GM21447 (cell line): ENCODE results near the gene RNF41.
"Not testable (repeated sequence)": the region's sequence is repeated elsewhere in the genome, so short reads cannot be mapped to it uniquely, and the experiment has no call there.

ENCODE experiments used
- ATAC-seq: cut with Tn5 transposase; IDR thresholded peaks from one replicate; pipeline ENCODE4 v1.9.1; 2021; ENCODE audit not compliant: unreplicated experiment

The RNF41 gene

GRCh38 chr12:56221757-56222530 lies at the start of gene RNF41:
TSS of gene RNF41 (minus strand) at chr12:56221922. CDS start at chr12:56214047, 7,875 bp downstream.
- ATAC-seq, result peak; percentile 81

- ATAC-seq, result no peak
Measured at GRCh38 chr12:56271031-56271430, 49.3 kb upstream of the RNF41 start.

GRCh38 chr12:56267443-56268071 lies 45.8 kb upstream of the RNF41 start:
- ATAC-seq, result peak; percentile 19

GRCh38 chr12:56266693-56267442 lies 45.1 kb upstream of the RNF41 start, which contains the start of gene COQ10A:
TSS of gene COQ10A (plus strand) at chr12:56266942. CDS start at chr12:56267119, 177 bp downstream.
- ATAC-seq, result peak; percentile 81

- not testable (repeated sequence) for ATAC-seq
Measured at GRCh38 chr12:56266068-56266692, 44.5 kb upstream of the RNF41 start.

- not testable (repeated sequence) for ATAC-seq
Measured at GRCh38 chr12:56262955-56263354, 41.2 kb upstream of the RNF41 start.

- ATAC-seq, result no peak
Measured at GRCh38 chr12:56261503-56262232, 39.9 kb upstream of the RNF41 start.

GRCh38 chr12:56260921-56261320 lies 39.2 kb upstream of the RNF41 start:
- ATAC-seq, result no peak

- ATAC-seq, result no peak
Measured at GRCh38 chr12:56260380-56260779, 38.7 kb upstream of the RNF41 start.

- peak; percentile 4 for ATAC-seq
Measured at GRCh38 chr12:56258820-56259183, 37.1 kb upstream of the RNF41 start.

GRCh38 chr12:56258068-56258819 lies 36.5 kb upstream of the RNF41 start, which contains the start of gene ANKRD52:
TSS of gene ANKRD52 (minus strand) at chr12:56258384. CDS start at chr12:56258269, 115 bp downstream.
- peak; percentile 83 for ATAC-seq

GRCh38 chr12:56257491-56258067 lies 35.9 kb upstream of the RNF41 start:
- ATAC-seq, result peak; percentile 10

- ATAC-seq, result no peak
Measured at GRCh38 chr12:56257071-56257470, 35.3 kb upstream of the RNF41 start.

GRCh38 chr12:56256326-56256960 lies 34.7 kb upstream of the RNF41 start:
- ATAC-seq, result no peak

GRCh38 chr12:56255671-56256070 lies 33.9 kb upstream of the RNF41 start:
- ATAC-seq, result no peak

- ATAC-seq, result no peak
Measured at GRCh38 chr12:56253091-56253490, 31.4 kb upstream of the RNF41 start.

GRCh38 chr12:56252649-56253048 lies 30.9 kb upstream of the RNF41 start:
- ATAC-seq, result no peak

- no peak for ATAC-seq
Measured at GRCh38 chr12:56248711-56249110, 27.0 kb upstream of the RNF41 start.

- no peak for ATAC-seq
Measured at GRCh38 chr12:56247923-56248322, 26.2 kb upstream of the RNF41 start.
